IMR-90 (cell line): ENCODE data around the gene KCTD16. TPM values are rescaled to one million over a fixed set of nuclear protein-coding genes. Genes with fewer than 3 reads are reported as not detected.

Experiments
- ATAC-seq: fragments of 200-7000 bp; cut with Tn5 transposase; 2 replicates; pipeline ENCODE4 v1.9.1; 2020; ENCODE audit warnings: low read depth, mild to moderate bottlenecking, moderate library complexity
- BruUV-seq: library from RNA; stranded (reverse); fragments of 400-500 nt; replicated peaks from 2 replicates; lab custom pipeline; 2021; lab: Mats Ljungman, UMichigan
- CTCF ChIA-PET: fragments of 300-600 bp; formaldehyde crosslinking; extraction: SDS; loops from one replicate; lab custom pipeline; 2021; ENCODE audit warnings: antibody characterized with exemption; lab: Yijun Ruan, JAX
- POLR2A ChIA-PET: fragments of 300-600 bp; sonication (Branson Sonifier 250); formaldehyde crosslinking; loops from one replicate; lab custom pipeline; 2022; ENCODE audit warnings: antibody characterized with exemption; ENCODE audit not compliant: unreplicated experiment; lab: Charles Lee
- DNase-seq: peaks from one replicate; pipeline ENCODE4 v3.0.0; 2013
- H2AFZ ChIP-seq: replicated peaks from 2 replicates; pipeline ENCODE3; 2013; ENCODE audit warnings: low read length, mild to moderate bottlenecking; ENCODE audit not compliant: poor library complexity
- H2AK5ac ChIP-seq: 2 replicates; pipeline ENCODE4 v1.6.1; 2013; ENCODE audit warnings: low read depth, low read length, inconsistent platforms
- H2AK9ac ChIP-seq: replicated peaks from 2 replicates; pipeline ENCODE3; 2013; ENCODE audit warnings: mild to moderate bottlenecking, low read depth, low read length, moderate library complexity; ENCODE audit not compliant: poor library complexity
- H2BK120ac ChIP-seq: 2 replicates; pipeline ENCODE4 v1.6.1; 2013; ENCODE audit warnings: low read depth, low read length, inconsistent platforms
- H2BK15ac ChIP-seq: 3 replicates; pipeline ENCODE4 v1.6.1; 2013; ENCODE audit warnings: low read depth, low read length, inconsistent platforms
- H2BK20ac ChIP-seq: 2 replicates; pipeline ENCODE4 v1.6.1; 2013; ENCODE audit warnings: low read depth, mild to moderate bottlenecking, inconsistent platforms, low read length, moderate library complexity
- H2BK5ac ChIP-seq: 2 replicates; pipeline ENCODE4 v1.6.1; 2013; ENCODE audit warnings: mild to moderate bottlenecking, low read depth, low read length, inconsistent platforms; ENCODE audit not compliant: poor library complexity, severe bottlenecking
- H3K14ac ChIP-seq: replicated peaks from 2 replicates; pipeline ENCODE4 v1.6.1; 2013; ENCODE audit warnings: low read depth, low read length, inconsistent platforms
- H3K18ac ChIP-seq: 2 replicates; pipeline ENCODE4 v1.6.1; 2013; ENCODE audit warnings: low read depth, low read length, control low read depth
- H3K23ac ChIP-seq: 2 replicates; pipeline ENCODE4 v1.6.1; 2013; ENCODE audit warnings: low read depth, low read length, inconsistent platforms
- H3K27ac ChIP-seq: 2 replicates; pipeline ENCODE4 v1.5.1; 2013; ENCODE audit warnings: mild to moderate bottlenecking, control low read depth, low read length; ENCODE audit not compliant: insufficient read depth
- H3K27me3 ChIP-seq: 2 replicates; pipeline ENCODE4 v1.6.1; 2013; ENCODE audit warnings: low read length; ENCODE audit not compliant: control insufficient read depth, insufficient read depth
- H3K36me3 ChIP-seq: 2 replicates; pipeline ENCODE4 v1.6.1; 2013; ENCODE audit warnings: low read length, mixed read lengths; ENCODE audit not compliant: control insufficient read depth, insufficient read depth
- H3K4ac ChIP-seq: 2 replicates; pipeline ENCODE4 v1.6.1; 2013; ENCODE audit warnings: low read depth, low read length, inconsistent platforms
- H3K4me1 ChIP-seq: 2 replicates; pipeline ENCODE4 v1.6.1; 2013; ENCODE audit warnings: low read length, mixed read lengths; ENCODE audit not compliant: control insufficient read depth, insufficient read depth
- H3K4me2 ChIP-seq: 2 replicates; pipeline ENCODE4 v1.6.1; 2013; ENCODE audit warnings: low read depth, mild to moderate bottlenecking, control low read depth, low read length, moderate library complexity
- H3K4me3 ChIP-seq: 2 replicates; pipeline ENCODE4 v1.5.1; 2013; ENCODE audit warnings: low read depth, mild to moderate bottlenecking, control low read depth, low read length, moderate library complexity; ENCODE audit not compliant: insufficient read depth
- H3K56ac ChIP-seq: 2 replicates; pipeline ENCODE4 v1.6.1; 2013; ENCODE audit warnings: low read length, inconsistent platforms; ENCODE audit not compliant: insufficient read depth; ENCODE audit errors: extremely low read depth
- H3K79me1 ChIP-seq, 2 experiments: 2 replicates each; pipeline ENCODE4 v1.6.1; 2013; ENCODE audit warnings: low read length in 2 of 2, inconsistent platforms in 1 of 2, low read depth in 1 of 2
- H3K9ac ChIP-seq: 2 replicates; pipeline ENCODE4 v1.6.1; 2013; ENCODE audit warnings: low read depth, low read length, control low read depth
- H3K9me1 ChIP-seq: 2 replicates; pipeline ENCODE4 v1.6.1; 2013; ENCODE audit warnings: low read length, inconsistent platforms; ENCODE audit not compliant: insufficient read depth
- H3K9me3 ChIP-seq: 2 replicates; pipeline ENCODE4 v1.6.1; 2013; ENCODE audit warnings: low read length; ENCODE audit not compliant: control insufficient read depth, insufficient read depth
- H4K20me1 ChIP-seq: 2 replicates; pipeline ENCODE4 v1.6.1; 2013; ENCODE audit warnings: low read length, inconsistent platforms; ENCODE audit not compliant: insufficient read depth
- H4K5ac ChIP-seq: 2 replicates; pipeline ENCODE4 v1.6.1; 2013; ENCODE audit warnings: mild to moderate bottlenecking, low read depth, low read length, control low read depth
- H4K8ac ChIP-seq, 2 experiments: 2 replicates each; pipeline ENCODE4 v1.6.1; 2013; ENCODE audit warnings: low read depth in 2 of 2, low read length in 2 of 2, control low read depth in 1 of 2, inconsistent platforms in 1 of 2
- H4K91ac ChIP-seq: 2 replicates; pipeline ENCODE4 v1.6.1; 2013; ENCODE audit warnings: low read depth, low read length, inconsistent platforms; ENCODE audit not compliant: insufficient read depth
- CEBPB ChIP-seq: IDR thresholded peaks from 2 replicates; pipeline ENCODE4 v1.6.1; 2012; ENCODE audit warnings: low read depth, low read length, improper control_type of control experiment
- FOS ChIP-seq: fragments of 150-350 bp; IDR thresholded peaks from 2 replicates; pipeline ENCODE4 v1.6.1; 2016; ENCODE audit warnings: low read depth, low read length
- MXI1 ChIP-seq: IDR thresholded peaks from 2 replicates; pipeline ENCODE4 v1.6.1; 2012; ENCODE audit warnings: low read depth, mild to moderate bottlenecking, low read length, moderate library complexity, borderline replicate concordance
- POLR2A ChIP-seq: IDR thresholded peaks from 2 replicates; pipeline ENCODE4 v1.6.1; 2012; ENCODE audit warnings: mild to moderate bottlenecking, low read depth, low read length
- RAD21 ChIP-seq: IDR thresholded peaks from 2 replicates; pipeline ENCODE4 v1.6.1; 2012; ENCODE audit warnings: low read length, improper control_type of control experiment
- WGBS, 2 experiments: methylation state at CpG; one replicate each; pipeline versions ENCODE4 v1.1.5 to v1.1.7; 2013; ENCODE audit warnings: missing lambda C conversion rate in 2 of 2; ENCODE audit not compliant: insufficient read length in 1 of 2; ENCODE audit errors: extremely low coverage in 2 of 2; 5-methylcytosine and 5-hydroxymethylcytosine counted together
- dilution Hi-C: fragments of 300-500 bp; cut with HindIII; formaldehyde crosslinking; loops from one replicate; pipeline ENCODE4 v1.14.3; 2018; ENCODE audit warnings: low sequenced_read_pairs; ENCODE audit not compliant: unreplicated experiment
- in situ Hi-C: fragments of 300-500 bp; cut with MboI; formaldehyde crosslinking; loops from 3 replicates; pipeline ENCODE4 v1.14.3; 2019; ENCODE audit warnings: low sequenced_read_pairs, inconsistent platforms, mixed read lengths
- intact Hi-C: fragments of 100-400 bp; cut with micrococcal nuclease; formaldehyde crosslinking; loops from 2 replicates; pipeline ENCODE4 v1.10.0; 2022
- polyA plus RNA-seq, 3 experiments: library from polyadenylated mRNA; depleted of rRNA; stranded (reverse); fragments of >200 nt; gene quantifications; 2 replicates each; pipeline ENCODE4 v1.2.3, GENCODE V29; 2012; ENCODE audit warnings: low replicate concordance in 1 of 3
- total RNA-seq: library from RNA; depleted of rRNA; stranded (reverse); fragments of >200 nt; gene quantifications from 2 replicates; pipeline ENCODE4 v1.2.3, GENCODE V29; 2012
- TF ChIP-seq, protein P1 (sequence below): conservative IDR thresholded peaks from 2 replicates; pipeline ENCODE4 v1.5.1; 2012; ENCODE audit warnings: mild to moderate bottlenecking, low read depth, low read length, improper control_type of control experiment

The KCTD16 gene
- total and polyA plus RNA-seq, 2 of the 4 experiments (the other 2 are of a cell fraction): 0.43 to 1.1 TPM

DNA sequence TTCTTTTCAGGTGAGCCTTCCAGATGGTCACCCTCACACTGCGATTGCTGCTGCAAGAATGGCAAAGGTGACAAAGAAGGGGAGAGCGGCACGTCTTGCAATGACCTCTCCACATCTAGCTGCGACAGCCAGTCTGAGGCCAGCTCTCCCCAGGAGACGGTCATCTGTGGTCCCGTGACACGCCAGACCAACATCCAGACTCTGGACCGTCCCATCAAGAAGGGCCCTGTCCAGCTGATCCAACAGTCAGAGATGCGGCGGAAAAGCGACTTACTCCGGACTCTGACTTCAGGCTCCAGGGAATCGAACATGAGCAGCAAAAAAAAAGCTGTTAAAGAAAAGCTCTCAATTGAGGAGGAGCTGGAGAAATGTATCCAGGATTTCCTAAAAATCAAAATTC is 303.0 kb downstream of the KCTD16 start:
- dilution Hi-C loops (no loop called here), in situ Hi-C loops (no loop called here), intact Hi-C loops (no loop called here)
- Histone ChIP-seq H4K8ac (no peak overlapping the region), H2BK5ac (no peak overlapping the region), H2AK9ac (no peak overlapping the region), H4K20me1 (no peaks in the 10 kb centered on the region), H3K9me3 (no peaks in the 10 kb centered on the region), H3K18ac (no peak overlapping the region), H3K9me1 (no peaks in the 10 kb centered on the region), H3K79me1 (no peaks in the 10 kb centered on the region), H4K91ac (no peak overlapping the region), H4K5ac (no peak overlapping the region), H3K27me3 (no peaks in the 10 kb centered on the region), H2BK120ac (no peak overlapping the region), H3K9ac (no peak overlapping the region), H3K36me3 (no peaks in the 10 kb centered on the region), H3K14ac (no peak overlapping the region), H3K56ac (no peak overlapping the region), H3K4me1 (no peaks in the 10 kb centered on the region), H3K4me2 (no peak overlapping the region), H3K27ac (no peak overlapping the region), H2BK20ac (no peak overlapping the region), H3K23ac (no peak overlapping the region), H2AK5ac (no peak overlapping the region), H3K4ac (no peak overlapping the region), H2BK15ac (no peak overlapping the region), H3K4me3 (no peak overlapping the region), H2AFZ (no peak overlapping the region)
- POLR2A ChIA-PET: no interaction called here
- CTCF ChIA-PET: no interaction called here
- ATAC-seq (no peak), DNase-seq (no peak)
- 80% methylated on average over 1 of the region's 13 CpGs; no CpG with 5 or more reads in 1 of the 2 experiments for WGBS, 2 experiments
- BruUV-seq: no TSS peak
- TF ChIP-seq, protein P1, sequence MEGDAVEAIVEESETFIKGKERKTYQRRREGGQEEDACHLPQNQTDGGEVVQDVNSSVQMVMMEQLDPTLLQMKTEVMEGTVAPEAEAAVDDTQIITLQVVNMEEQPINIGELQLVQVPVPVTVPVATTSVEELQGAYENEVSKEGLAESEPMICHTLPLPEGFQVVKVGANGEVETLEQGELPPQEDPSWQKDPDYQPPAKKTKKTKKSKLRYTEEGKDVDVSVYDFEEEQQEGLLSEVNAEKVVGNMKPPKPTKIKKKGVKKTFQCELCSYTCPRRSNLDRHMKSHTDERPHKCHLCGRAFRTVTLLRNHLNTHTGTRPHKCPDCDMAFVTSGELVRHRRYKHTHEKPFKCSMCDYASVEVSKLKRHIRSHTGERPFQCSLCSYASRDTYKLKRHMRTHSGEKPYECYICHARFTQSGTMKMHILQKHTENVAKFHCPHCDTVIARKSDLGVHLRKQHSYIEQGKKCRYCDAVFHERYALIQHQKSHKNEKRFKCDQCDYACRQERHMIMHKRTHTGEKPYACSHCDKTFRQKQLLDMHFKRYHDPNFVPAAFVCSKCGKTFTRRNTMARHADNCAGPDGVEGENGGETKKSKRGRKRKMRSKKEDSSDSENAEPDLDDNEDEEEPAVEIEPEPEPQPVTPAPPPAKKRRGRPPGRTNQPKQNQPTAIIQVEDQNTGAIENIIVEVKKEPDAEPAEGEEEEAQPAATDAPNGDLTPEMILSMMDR: no peak
- TF ChIP-seq RAD21 (no peak), FOS (no peak), CEBPB (no peak), MXI1 (no peak), POLR2A (no peak)
